HepG2 (cell line): ENCODE measurements around the gene ENTPD6. TPM values are rescaled to one million over a fixed set of nuclear protein-coding genes. Genes with fewer than 3 reads are reported as not detected.

ENCODE experiments used
- ARHGAP35 ChIP-seq: sonication (generic); formaldehyde crosslinking; IDR thresholded peaks from 2 replicates; pipeline ENCODE4 v1.9.0; 2022; ENCODE audit warnings: mild to moderate bottlenecking, inconsistent platforms, moderate library complexity, missing genetic modification reagents, borderline replicate concordance
- ELF3 ChIP-seq: IDR thresholded peaks from 2 replicates; pipeline ENCODE4 v1.6.1; 2016; ENCODE audit warnings: missing genetic modification reagents, missing compliant biosample characterization
- KDM4B ChIP-seq: sonication (generic); formaldehyde crosslinking; IDR thresholded peaks from 2 replicates; pipeline ENCODE4 v1.4.0; 2020; ENCODE audit warnings: missing genetic modification reagents
- RBM22 ChIP-seq: fragments of 200-400 bp; formaldehyde crosslinking; optimal IDR thresholded peaks from 2 replicates; pipeline ENCODE3; 2017; ENCODE audit warnings: mild to moderate bottlenecking, low read length, moderate library complexity
- RFXANK ChIP-seq: IDR thresholded peaks from 2 replicates; pipeline ENCODE4 v1.6.1; 2016
- RNF2 ChIP-seq: fragments of 450-650 bp; conservative IDR thresholded peaks from 2 replicates; pipeline ENCODE4 v1.6.1; 2016; ENCODE audit warnings: low read depth
- SIX1 ChIP-seq: sonication (generic); formaldehyde crosslinking; IDR thresholded peaks from 2 replicates; pipeline ENCODE4 v1.4.0; 2020; ENCODE audit warnings: missing genetic modification reagents, borderline replicate concordance
- SMC3 ChIP-seq: IDR thresholded peaks from 2 replicates; pipeline ENCODE4 v1.6.1; 2011; ENCODE audit warnings: low read length, improper control_type of control experiment
- SP5 ChIP-seq: IDR thresholded peaks from 2 replicates; pipeline ENCODE4 v1.6.1; 2016; ENCODE audit warnings: low read depth, borderline replicate concordance
- ZNF232 ChIP-seq: sonication (generic); formaldehyde crosslinking; IDR thresholded peaks from 2 replicates; pipeline ENCODE4 v1.4.0; 2020; ENCODE audit warnings: missing genetic modification reagents, borderline replicate concordance
- ZNF282 ChIP-seq: fragments of 450-650 bp; IDR thresholded peaks from 2 replicates; pipeline ENCODE4 v1.6.1; 2018; ENCODE audit not compliant: partially characterized antibody
- ZNF33A ChIP-seq: sonication (generic); formaldehyde crosslinking; IDR thresholded peaks from 2 replicates; pipeline ENCODE4 v1.5.1; 2020; ENCODE audit warnings: missing genetic modification reagents, mild to moderate bottlenecking, moderate library complexity, borderline replicate concordance
- ZNF350 ChIP-seq: sonication (generic); formaldehyde crosslinking; IDR thresholded peaks from 2 replicates; pipeline ENCODE4 v1.4.0; 2020; ENCODE audit warnings: mild to moderate bottlenecking, low read depth, missing genetic modification reagents, borderline replicate concordance
- ZNF598 ChIP-seq: sonication (generic); formaldehyde crosslinking; IDR thresholded peaks from 2 replicates; pipeline ENCODE4 v1.5.1; 2020; ENCODE audit warnings: mild to moderate bottlenecking, missing genetic modification reagents, borderline replicate concordance
- ZNF672 ChIP-seq: sonication (generic); formaldehyde crosslinking; IDR thresholded peaks from 2 replicates; pipeline ENCODE4 v1.8.1; 2022; ENCODE audit warnings: missing genetic modification reagents
- ZNF839 ChIP-seq: sonication (generic); formaldehyde crosslinking; IDR thresholded peaks from 2 replicates; pipeline ENCODE4 v1.4.0; 2020; ENCODE audit warnings: missing genetic modification reagents, mild to moderate bottlenecking, borderline replicate concordance
- polyA plus RNA-seq, 8 experiments: library from polyadenylated mRNA; depleted of rRNA in 3 of 8; stranded (reverse) in 7 of 8; unstranded in 1 of 8; fragments of >200 nt; fragmentation: Illumina TruSeq in 4 of 8; extraction: Trizol in 4 of 8; gene quantifications; 2 replicates each; pipeline versions ENCODE4 v1.2.1 to v1.2.3, GENCODE V29; 2011 to 2016; ENCODE audit warnings: low read depth in 4 of 8, missing spikeins in 1 of 8, mixed read lengths in 1 of 8; ENCODE audit not compliant: insufficient read depth in 1 of 8
- total RNA-seq, 5 experiments: library from RNA; depleted of rRNA; stranded (reverse); fragments of >200 nt; fragmentation: Illumina TruSeq; extraction: Trizol; gene quantifications; 2 replicates each; pipeline ENCODE4 v1.2.3, GENCODE V29; 2016; ENCODE audit warnings: low read depth in 1 of 5
- TF ChIP-seq, protein P1 (sequence below): fragments of 450-650 bp; IDR thresholded peaks from 2 replicates; pipeline ENCODE4 v1.6.1; 2017
- TF ChIP-seq, protein P2 (sequence below): sonication (generic); formaldehyde crosslinking; IDR thresholded peaks from 2 replicates; pipeline ENCODE4 v1.4.0; 2020; ENCODE audit warnings: missing genetic modification reagents
- TF ChIP-seq, protein P3 (sequence below): sonication (generic); formaldehyde crosslinking; IDR thresholded peaks from 2 replicates; pipeline ENCODE4 v1.4.0; 2020; ENCODE audit warnings: low read depth, missing genetic modification reagents
- TF ChIP-seq, protein P4 (sequence below): sonication (generic); formaldehyde crosslinking; IDR thresholded peaks from 2 replicates; pipeline ENCODE4 v1.5.0; 2020; ENCODE audit warnings: missing genetic modification reagents
- TF ChIP-seq, protein P5 (sequence below): sonication (generic); formaldehyde crosslinking; IDR thresholded peaks from 2 replicates; pipeline ENCODE4 v1.9.0; 2021; ENCODE audit warnings: missing genetic modification reagents, borderline replicate concordance

The ENTPD6 gene
- total and polyA plus RNA-seq, 2 of the 13 experiments (the other 11 are each of a cell fraction or from before 2014, with no cell fraction given): 164 to 172 TPM

DNA sequence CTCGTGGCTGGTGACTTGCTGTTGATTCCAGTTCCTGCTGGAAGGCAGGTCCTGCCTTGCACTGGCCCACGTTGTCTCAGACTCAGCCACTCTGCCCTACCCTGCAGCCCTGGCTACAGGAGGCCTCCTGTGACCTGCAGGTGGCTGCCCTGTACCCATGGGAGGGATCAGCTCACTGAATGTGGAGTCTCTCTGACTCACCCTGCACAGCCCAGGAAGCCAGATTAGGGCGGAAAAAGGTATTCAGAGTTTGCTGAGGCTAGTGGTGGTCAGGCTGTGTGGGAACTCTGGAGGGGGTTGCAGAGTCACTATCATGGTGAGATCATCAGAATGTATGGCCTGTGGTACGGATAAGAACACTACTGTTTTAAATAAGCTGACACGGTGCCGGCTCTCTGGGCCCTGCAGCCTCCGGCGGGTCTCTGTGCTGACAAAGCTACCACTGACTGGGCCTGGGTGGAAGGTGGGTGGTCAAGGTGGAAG lies 27.7 kb downstream of the ENTPD6 start (continued):
- TF ChIP-seq RFXANK: no peak
- peak; percentile 47 for TF ChIP-seq ELF3 (CRISPR knock-in tag)
- TF ChIP-seq ZNF839 (CRISPR knock-in tag): no peak
- no peak for TF ChIP-seq ZNF350
- TF ChIP-seq, protein P1, sequence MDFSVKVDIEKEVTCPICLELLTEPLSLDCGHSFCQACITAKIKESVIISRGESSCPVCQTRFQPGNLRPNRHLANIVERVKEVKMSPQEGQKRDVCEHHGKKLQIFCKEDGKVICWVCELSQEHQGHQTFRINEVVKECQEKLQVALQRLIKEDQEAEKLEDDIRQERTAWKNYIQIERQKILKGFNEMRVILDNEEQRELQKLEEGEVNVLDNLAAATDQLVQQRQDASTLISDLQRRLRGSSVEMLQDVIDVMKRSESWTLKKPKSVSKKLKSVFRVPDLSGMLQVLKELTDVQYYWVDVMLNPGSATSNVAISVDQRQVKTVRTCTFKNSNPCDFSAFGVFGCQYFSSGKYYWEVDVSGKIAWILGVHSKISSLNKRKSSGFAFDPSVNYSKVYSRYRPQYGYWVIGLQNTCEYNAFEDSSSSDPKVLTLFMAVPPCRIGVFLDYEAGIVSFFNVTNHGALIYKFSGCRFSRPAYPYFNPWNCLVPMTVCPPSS: no peak
- TF ChIP-seq ZNF232 (CRISPR knock-in tag): no peak
- TF ChIP-seq, protein P2, sequence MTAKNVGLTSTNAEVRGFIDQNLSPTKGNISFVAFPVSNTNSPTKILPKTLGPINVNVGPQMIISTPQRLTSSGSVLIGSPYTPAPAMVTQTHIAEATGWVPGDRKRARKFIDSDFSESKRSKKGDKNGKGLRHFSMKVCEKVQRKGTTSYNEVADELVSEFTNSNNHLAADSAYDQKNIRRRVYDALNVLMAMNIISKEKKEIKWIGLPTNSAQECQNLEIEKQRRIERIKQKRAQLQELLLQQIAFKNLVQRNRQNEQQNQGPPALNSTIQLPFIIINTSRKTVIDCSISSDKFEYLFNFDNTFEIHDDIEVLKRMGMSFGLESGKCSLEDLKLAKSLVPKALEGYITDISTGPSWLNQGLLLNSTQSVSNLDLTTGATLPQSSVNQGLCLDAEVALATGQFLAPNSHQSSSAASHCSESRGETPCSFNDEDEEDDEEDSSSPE (CRISPR knock-in tag): no peak
- TF ChIP-seq KDM4B (CRISPR knock-in tag): no peak
- no peak for TF ChIP-seq SP5 (CRISPR knock-in tag)
- no peak for TF ChIP-seq ZNF672 (CRISPR knock-in tag)
- TF ChIP-seq, protein P3, sequence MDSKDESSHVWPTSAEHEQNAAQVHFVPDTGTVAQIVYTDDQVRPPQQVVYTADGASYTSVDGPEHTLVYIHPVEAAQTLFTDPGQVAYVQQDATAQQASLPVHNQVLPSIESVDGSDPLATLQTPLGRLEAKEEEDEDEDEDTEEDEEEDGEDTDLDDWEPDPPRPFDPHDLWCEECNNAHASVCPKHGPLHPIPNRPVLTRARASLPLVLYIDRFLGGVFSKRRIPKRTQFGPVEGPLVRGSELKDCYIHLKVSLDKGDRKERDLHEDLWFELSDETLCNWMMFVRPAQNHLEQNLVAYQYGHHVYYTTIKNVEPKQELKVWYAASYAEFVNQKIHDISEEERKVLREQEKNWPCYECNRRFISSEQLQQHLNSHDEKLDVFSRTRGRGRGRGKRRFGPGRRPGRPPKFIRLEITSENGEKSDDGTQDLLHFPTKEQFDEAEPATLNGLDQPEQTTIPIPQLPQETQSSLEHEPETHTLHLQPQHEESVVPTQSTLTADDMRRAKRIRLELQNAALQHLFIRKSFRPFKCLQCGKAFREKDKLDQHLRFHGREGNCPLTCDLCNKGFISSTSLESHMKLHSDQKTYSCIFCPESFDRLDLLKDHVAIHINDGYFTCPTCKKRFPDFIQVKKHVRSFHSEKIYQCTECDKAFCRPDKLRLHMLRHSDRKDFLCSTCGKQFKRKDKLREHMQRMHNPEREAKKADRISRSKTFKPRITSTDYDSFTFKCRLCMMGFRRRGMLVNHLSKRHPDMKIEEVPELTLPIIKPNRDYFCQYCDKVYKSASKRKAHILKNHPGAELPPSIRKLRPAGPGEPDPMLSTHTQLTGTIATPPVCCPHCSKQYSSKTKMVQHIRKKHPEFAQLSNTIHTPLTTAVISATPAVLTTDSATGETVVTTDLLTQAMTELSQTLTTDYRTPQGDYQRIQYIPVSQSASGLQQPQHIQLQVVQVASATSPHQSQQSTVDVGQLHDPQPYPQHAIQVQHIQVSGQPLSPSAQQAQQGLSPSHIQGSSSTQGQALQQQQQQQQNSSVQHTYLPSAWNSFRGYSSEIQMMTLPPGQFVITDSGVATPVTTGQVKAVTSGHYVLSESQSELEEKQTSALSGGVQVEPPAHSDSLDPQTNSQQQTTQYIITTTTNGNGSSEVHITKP (CRISPR knock-in tag): 0 out of 2 replicates have a peak, but pooled peaks have one; percentile 39
- TF ChIP-seq RNF2: no peak
- no peak for TF ChIP-seq ARHGAP35 (CRISPR knock-in tag)
- no peak for TF ChIP-seq SIX1 (CRISPR knock-in tag)
- no peak for TF ChIP-seq ZNF33A (CRISPR knock-in tag)
- TF ChIP-seq SMC3: peak; percentile 50
- TF ChIP-seq, protein P4, sequence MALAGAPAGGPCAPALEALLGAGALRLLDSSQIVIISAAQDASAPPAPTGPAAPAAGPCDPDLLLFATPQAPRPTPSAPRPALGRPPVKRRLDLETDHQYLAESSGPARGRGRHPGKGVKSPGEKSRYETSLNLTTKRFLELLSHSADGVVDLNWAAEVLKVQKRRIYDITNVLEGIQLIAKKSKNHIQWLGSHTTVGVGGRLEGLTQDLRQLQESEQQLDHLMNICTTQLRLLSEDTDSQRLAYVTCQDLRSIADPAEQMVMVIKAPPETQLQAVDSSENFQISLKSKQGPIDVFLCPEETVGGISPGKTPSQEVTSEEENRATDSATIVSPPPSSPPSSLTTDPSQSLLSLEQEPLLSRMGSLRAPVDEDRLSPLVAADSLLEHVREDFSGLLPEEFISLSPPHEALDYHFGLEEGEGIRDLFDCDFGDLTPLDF (CRISPR knock-in tag): no peak
- no peak for TF ChIP-seq ZNF598
- TF ChIP-seq ZNF282: no peak
- TF ChIP-seq RBM22: peak; percentile 73
- TF ChIP-seq, protein P5, sequence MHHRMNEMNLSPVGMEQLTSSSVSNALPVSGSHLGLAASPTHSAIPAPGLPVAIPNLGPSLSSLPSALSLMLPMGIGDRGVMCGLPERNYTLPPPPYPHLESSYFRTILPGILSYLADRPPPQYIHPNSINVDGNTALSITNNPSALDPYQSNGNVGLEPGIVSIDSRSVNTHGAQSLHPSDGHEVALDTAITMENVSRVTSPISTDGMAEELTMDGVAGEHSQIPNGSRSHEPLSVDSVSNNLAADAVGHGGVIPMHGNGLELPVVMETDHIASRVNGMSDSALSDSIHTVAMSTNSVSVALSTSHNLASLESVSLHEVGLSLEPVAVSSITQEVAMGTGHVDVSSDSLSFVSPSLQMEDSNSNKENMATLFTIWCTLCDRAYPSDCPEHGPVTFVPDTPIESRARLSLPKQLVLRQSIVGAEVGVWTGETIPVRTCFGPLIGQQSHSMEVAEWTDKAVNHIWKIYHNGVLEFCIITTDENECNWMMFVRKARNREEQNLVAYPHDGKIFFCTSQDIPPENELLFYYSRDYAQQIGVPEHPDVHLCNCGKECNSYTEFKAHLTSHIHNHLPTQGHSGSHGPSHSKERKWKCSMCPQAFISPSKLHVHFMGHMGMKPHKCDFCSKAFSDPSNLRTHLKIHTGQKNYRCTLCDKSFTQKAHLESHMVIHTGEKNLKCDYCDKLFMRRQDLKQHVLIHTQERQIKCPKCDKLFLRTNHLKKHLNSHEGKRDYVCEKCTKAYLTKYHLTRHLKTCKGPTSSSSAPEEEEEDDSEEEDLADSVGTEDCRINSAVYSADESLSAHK (CRISPR knock-in tag): no peak
